KBM-7 (cell line): Measurements from ENCODE around the gene CSRP1.

ENCODE experiments used
- DNase-seq: peaks from one replicate; pipeline ENCODE4 v3.0.0-alpha.2; 2015
- in situ Hi-C: fragments of 300-500 bp; cut with MboI; formaldehyde crosslinking; loops from 2 replicates; pipeline ENCODE4 v1.14.3; 2020; ENCODE audit warnings: low sequenced_read_pairs, low pct_unique_long_range_greater_than_20kb, mixed read lengths

CSRP1 gene

GRCh38 chr1:201466492-201466891 is 40.4 kb downstream of the CSRP1 start:
- in situ Hi-C loops = no loop called here
- DNase-seq = no peak

GRCh38 chr1:201465698-201466290 is 41.1 kb downstream of the CSRP1 start:
- no peak for DNase-seq
- in situ Hi-C loops = no loop called here

- in situ Hi-C loops = no loop called here
- no peak for DNase-seq
Measured at GRCh38 chr1:201463071-201463552, 43.8 kb downstream of the CSRP1 start.

- DNase-seq = no peak
- in situ Hi-C loops = no loop called here
Measured at GRCh38 chr1:201461645-201462441, 45.1 kb downstream of the CSRP1 start.

GRCh38 chr1:201460814-201461644 is 45.9 kb downstream of the CSRP1 start:
- in situ Hi-C loops = no loop called here
- no peak for DNase-seq

GRCh38 chr1:201459775-201460174 is 47.1 kb downstream of the CSRP1 start:
- no peak for DNase-seq
- in situ Hi-C loops = no loop called here

- DNase-seq = no peak
- in situ Hi-C loops = no loop called here
Measured at GRCh38 chr1:201459052-201459451, 47.9 kb downstream of the CSRP1 start.

- no peak for DNase-seq
- in situ Hi-C loops = no loop called here
Measured at GRCh38 chr1:201457508-201457960, 49.4 kb downstream of the CSRP1 start.

GRCh38 chr1:201456499-201457309 is 50.2 kb downstream of the CSRP1 start:
- peak; percentile 64 for DNase-seq
- in situ Hi-C loops = no loop called here

GRCh38 chr1:201455098-201455497 is 51.8 kb downstream of the CSRP1 start:
- in situ Hi-C loops = no loop called here
- DNase-seq = no peak

- in situ Hi-C loops = no loop called here
- DNase-seq = no peak
Measured at GRCh38 chr1:201454608-201455007, 52.3 kb downstream of the CSRP1 start.

- no peak for DNase-seq
- in situ Hi-C loops = no loop called here
Measured at GRCh38 chr1:201452866-201453265, 54.1 kb downstream of the CSRP1 start.

GRCh38 chr1:201450721-201451291 is 56.1 kb downstream of the CSRP1 start:
- DNase-seq = peak; percentile 80
- in situ Hi-C loops = no loop called here

GRCh38 chr1:201448990-201449389 is 57.9 kb downstream of the CSRP1 start:
- in situ Hi-C loops = no loop called here
- DNase-seq = no peak

GRCh38 chr1:201447903-201448871 is 58.7 kb downstream of the CSRP1 start:
- DNase-seq = peak; percentile 77
- in situ Hi-C loops = no loop called here

GRCh38 chr1:201445310-201445709 is 61.6 kb downstream of the CSRP1 start:
- DNase-seq = no peak
- in situ Hi-C loops = no loop called here

- in situ Hi-C loops = no loop called here
Measured at GRCh38 chr1:201444792-201445191, 62.1 kb downstream of the CSRP1 start.

GRCh38 chr1:201443747-201444146 is 63.2 kb downstream of the CSRP1 start:
- in situ Hi-C loops = no loop called here
- DNase-seq = no peak

More at GRCh38 chr1:201444792-201445191, 62.1 kb downstream of the CSRP1 start:
- DNase-seq = peak; percentile 63
